HG03196 (cell line): ENCODE results near the gene GNG13.

Experiments used
- ATAC-seq: cut with Tn5 transposase; IDR thresholded peaks from one replicate; pipeline ENCODE4 v1.9.1; 2021; ENCODE audit not compliant: unreplicated experiment

The GNG13 gene

DNA sequence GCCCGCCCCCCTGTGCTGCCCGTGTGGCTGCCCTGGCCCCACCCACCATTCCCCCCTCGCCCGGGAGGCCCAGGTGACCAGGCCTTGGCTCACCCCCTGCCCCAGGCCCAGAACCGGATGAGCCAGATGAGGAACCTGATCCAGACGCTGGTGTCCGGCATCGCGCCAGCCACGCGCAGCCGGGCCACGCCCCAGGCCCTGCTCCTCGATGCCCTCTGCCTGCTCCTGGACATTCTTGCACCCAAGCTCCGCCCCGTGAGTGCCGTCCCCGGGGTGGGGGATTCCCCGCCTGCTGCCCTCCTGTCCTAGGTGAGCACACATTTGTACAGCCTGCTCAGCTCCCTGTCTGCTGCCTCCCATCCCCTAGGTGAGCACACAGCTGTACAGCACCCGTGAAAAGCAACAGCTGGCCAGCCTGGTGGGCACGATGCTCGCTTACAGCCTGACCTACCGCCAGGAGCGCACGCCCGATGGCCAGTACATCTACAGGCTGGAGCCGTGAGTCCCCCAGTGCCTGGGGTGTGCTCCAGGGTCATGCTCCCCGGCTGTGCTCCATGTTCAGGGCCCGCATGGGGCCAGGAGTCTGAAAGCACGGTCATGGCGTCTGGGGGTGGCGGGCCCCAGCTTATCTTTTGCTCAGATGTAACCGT is 4.8 kb downstream of the GNG13 start:
- ATAC-seq: no peak

DNA sequence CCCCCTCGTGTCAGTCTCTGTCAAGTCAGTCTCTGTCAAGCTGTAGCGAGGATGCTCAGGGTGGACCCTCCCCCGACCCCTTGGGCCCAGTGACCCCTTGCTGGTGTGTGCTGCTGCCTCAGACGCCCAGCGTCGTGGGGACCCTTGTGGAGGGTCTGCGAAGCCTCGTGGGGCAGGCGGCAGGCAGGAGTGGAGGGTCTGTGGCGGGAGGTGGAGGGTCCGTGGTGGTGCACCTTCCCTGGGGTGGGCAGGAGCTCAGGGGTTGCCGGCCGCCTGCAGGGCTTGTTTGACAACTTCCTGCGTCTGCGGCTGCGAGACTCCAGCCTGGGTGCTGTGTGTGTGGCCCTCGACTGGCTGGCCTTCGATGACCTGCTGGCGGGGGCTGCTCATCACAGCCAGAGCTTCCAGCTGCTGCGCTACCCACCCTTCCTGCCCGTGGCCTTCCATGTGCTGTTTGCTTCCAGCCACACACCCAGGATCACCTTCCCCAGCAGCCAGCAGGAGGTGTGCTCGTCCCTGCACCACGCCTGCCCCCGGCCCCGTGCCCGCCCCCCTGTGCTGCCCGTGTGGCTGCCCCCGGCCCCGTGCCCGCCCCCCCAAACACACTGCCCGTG is 5.6 kb downstream of the GNG13 start:
- ATAC-seq: no peak

DNA sequence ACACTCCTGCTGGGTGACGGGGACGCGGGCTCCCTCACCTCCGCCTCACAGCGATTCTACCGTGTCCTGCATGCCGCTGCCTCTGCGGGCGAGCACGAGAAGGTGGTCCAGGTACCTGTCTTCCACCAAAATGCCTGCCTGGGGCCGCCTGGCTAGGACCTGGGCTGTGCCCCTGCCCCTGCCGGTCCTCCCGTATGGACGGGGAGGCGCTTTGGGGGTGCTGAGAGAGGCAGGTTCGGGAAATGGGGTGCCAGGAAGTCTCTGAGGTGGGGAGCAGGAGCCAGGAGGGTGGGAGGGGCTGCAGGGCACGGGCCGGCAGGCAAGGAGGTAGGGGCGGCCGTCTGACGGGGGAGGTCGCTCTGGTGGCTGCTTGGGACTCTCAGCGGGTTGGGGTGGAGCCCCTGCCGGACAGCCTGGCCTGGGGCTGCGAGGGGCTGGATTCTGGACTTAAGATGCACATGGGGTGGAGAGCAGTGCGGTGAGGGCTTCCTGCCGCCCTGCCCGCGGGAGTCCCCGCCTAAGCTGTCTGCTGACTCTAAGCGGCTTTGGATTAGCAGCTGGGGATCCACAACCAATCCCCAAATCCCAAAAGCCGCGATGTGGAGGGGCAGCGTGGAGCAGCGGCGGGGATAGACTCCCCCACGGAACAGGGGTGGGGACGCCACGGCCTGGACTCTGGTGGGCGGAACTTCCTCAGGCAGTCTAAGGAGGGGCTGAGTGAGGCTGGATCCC is 6.3 kb downstream of the GNG13 start:
- no peak for ATAC-seq

DNA sequence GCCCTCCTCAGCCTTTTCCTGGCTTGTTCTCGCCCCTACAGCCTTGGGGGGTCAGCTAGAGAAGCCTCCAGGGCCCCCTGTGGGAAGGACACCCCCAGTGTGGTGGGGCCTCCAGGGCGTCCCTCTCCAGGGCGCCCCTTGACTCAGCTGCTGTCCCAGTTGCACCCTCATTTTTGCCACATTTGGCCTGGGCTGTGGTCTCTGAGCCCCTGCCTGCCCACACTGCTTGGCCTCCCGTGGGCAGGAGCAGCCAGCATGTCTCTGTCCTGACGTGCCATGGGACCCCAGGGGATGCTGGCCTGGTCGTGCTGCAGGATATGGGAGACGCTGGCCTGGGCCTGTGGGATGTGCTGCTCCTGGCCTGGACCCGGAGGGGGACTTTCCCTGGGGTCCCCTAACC is 7.1 kb downstream of the GNG13 start:
- ATAC-seq: no peak

DNA sequence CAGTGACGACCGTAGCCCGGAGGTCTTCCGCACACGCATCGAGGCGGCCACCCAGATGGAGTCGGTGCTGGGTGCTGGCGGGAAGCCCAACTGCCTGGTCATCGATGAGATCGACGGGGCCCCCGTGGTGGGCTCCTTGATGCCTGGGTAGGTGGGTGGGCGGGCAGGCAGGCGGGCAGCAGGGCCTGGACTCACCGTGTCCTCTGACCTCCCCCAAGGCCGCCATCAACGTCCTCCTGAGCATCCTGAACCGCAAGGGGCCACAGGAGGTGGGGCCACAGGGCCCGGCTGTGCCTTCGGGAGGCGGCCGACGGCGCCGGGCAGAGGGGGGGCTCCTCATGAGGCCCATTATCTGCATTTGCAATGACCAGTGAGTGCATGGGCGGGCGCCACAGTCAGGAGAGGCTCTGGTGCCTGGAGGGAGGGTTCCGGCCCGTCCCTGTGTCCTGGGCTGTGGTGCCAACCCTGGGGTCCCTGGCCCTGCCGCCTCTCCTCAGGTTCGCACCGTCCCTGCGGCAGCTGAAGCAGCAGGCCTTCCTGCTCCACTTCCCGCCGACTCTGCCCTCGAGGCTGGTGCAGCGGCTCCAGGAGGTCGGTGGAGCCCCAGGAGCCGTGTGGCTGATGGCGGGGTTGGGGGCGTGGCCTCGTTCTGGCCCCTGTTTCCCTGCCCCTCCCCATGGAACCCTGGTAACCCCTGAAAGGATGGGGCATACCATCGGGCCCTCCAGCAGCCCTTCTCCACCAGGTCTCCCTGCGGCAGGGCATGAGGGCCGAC is 8.1 kb downstream of the GNG13 start:
- ATAC-seq: no peak

DNA sequence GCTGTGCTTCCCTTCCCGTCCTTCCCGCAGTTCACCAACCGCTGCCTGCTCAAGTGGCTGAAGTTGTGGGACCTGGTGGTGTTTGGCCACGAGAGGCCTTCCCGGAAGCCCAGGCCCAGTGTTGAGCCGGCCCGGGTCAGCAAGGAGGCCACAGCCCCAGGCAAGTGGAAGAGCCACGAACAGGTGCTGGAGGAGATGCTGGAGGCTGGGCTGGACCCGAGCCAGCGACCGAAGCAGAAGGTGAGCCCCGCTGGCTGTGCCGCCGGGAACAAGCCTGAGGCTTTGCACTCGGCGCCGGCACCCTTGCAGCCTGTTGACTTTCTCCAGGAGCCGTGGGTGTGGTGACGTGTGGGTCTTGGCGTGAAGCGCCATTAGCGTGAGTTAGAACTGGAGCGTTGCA is 9.4 kb downstream of the GNG13 start:
- no peak for ATAC-seq

DNA sequence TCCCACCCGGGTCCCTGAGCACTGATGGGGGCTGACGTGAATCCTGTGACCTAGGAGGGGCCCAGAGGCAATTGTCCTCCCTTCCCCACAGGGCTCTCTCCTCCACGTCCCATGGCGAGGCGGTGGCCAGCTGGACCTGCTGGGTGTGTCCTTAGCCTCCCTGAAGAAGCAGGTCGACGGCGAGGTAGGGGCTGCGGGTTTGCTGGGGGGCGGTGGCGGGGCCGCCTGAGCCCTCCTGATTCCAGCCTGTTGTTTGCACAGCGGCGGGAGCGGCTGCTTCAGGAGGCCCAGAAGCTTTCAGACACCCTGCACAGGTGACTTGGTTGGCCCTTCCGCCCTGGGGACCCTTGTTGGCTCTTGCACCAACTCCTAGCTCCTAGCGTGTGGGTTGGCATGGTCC is 10.4 kb downstream of the GNG13 start:
- ATAC-seq: no peak

DNA sequence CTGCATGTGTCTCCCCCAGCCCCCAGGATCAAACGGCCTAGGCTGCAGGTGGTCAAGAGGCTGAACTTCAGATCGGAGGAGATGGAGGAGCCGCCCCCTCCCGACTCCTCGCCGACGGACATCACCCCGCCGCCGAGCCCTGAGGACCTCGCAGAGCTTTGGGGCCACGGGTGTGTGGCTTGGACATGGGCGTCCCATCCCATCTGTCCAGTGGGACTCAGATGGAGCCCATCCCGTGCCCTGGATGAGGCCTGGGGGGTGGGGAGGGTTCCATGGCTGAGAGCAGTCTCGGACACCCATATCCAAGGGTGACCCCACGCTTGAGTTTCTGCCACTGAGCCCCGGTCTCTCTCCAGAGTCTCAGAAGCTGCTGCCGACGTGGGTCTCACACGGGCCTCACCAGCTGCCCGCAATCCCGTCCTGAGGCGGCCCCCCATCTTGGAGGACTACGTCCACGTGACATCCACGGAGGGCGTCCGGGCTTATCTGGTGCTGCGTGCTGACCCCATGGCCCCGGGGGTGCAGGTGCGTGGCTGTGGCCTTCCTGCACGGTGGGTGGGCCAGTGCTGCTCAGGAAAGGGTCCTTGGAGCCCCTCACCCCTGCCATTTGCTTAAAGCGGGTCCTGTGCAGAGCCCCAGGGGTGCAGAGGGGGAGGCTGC is 11.2 kb downstream of the GNG13 start:
- no peak for ATAC-seq

DNA sequence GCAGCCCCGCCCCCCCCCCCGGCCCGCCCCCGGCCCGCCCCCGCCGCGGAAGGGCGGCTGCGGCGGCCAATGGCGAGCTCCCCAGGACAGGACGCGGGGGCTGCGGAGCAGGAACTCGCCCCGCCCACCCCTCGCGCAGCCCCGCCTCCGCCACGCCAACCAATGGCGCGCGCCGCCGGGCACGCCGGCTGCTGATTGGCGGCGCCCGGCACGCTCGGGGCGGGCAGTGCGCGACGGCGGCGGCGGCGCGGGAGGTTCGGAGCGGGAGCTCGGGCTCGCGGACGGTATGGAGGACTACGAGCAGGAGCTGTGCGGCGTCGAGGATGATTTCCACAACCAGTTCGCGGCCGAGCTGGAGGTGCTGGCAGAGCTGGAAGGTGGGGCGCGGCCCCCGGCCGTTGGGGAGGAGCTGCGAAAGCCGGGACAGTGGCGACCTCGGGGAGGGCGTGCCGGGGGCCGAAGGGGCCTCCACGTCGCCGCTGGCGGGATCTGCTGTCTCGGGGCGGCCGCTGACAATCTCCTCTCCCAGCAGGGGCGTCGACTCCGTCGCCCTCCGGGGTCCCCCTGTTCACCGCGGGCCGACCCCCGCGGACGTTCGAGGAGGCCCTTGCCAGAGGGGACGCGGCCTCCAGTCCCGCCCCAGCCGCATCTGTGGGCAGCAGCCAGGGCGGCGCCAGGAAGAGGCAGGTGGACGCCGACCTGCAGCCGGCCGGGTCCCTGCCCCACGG is 12.0 kb downstream of the GNG13 start, which contains the start of gene CHTF18:
Gene CHTF18, plus strand, starts transcription at position 222 of the 728 bp plus-strand sequence. Its CDS starts 65 bp downstream, at position 287.
- peak; percentile 59 for ATAC-seq

DNA sequence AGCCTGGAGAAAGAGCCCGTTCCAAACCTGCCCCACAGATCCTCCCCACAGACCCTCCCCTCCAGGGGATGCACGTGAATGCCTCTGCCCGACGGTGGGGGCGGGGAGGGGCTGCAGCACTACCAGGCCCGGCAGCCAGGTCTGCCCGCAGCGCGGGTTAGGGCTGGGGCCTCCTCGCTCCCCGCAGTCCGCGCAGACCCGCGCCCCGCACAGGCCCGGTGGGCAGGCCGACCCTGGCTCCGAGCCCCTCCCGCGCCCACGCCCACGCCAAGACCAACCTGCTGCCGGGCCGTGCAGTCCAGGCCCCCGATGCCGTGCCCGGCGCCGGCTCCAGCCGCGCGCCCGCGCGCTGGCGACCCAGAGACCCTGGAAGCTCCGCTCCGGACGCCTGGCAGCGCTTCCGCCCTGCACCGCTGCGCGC is 12.5 kb downstream of the GNG13 start, which contains the start of gene RPUSD1:
Gene RPUSD1, minus strand, starts transcription at position 404 of the 421 bp plus-strand sequence. CDS start 644 bp downstream, outside the sequence.
- no peak for ATAC-seq

DNA sequence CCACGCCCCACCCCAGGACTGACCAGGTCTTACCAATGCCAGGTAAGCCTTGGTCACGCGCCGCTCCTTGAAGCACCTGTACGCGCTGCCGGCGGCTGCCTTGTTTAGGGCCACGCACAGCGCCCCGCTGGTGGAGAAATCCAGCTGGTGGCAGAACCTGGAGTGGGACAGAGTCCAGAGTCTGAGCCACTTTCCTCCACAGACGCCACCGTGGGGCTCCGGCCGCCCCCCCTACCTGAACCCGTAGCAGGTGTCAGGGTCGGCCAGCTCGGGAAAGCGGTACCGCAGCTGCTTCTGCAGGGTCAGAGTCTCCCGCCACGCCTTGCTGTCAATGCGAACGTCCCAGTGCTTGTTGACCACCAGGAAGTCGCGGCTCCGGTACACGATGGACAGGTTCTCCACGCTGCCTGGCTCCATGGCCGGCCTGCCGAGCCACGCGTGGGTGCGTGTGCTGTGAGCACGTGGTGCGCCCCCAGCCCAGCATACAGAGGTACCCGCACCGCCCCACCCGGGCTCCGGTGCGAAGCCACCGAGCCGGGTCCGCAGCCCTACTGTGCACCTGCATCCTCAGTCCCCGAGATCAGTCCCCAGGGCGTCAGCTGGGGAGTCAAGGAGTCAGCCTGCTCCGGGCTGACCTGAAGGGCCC is 13.1 kb downstream of the GNG13 start:
- ATAC-seq: no peak

DNA sequence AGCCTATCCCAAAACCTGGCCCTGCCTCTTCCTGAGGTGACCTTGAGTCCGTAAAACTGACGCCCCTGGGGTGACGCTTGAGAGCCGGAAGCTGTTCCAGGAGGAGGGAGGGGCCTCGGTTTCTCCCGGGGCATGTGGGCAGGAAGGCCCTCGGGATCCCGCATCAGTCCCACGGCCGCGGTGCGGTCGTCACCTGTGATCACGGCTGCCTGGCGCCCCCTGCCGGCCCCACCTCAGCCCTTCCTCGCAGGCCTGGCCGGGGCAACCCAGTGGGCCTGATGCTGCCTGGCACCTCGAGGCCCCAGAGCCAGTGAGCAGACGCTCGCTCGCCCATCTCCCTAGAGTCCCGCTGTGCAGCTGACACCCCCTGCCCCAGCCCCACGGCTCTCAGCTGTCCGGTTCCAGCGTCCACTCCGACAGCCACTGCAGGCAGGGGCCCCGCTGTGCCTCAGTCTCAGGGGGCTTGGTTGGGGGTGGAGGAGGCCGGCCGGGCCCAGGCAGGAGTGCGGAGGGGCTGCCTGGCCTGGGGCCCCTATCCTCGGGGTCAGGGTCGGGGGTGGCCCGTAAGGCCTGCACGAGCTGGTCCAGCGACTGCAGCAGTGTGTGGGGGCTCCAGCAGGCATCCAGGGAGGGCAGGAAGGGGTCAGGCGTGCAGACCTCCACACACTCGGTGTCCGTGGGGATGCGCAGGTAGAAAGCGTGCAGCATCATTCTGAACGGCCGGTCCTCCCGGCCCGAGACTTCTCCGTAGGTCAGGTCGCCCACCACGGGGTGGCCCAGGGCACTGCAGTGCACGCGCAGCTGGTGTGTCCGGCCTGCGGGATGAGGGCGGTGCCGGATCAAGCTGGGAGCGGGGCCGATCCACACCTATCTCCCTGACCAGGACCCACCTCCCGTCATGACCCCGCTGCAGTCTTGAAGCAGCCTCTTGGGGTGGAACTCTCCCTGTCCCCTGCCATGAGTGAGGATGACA is 14.7 kb downstream of the GNG13 start:
- no peak for ATAC-seq

DNA sequence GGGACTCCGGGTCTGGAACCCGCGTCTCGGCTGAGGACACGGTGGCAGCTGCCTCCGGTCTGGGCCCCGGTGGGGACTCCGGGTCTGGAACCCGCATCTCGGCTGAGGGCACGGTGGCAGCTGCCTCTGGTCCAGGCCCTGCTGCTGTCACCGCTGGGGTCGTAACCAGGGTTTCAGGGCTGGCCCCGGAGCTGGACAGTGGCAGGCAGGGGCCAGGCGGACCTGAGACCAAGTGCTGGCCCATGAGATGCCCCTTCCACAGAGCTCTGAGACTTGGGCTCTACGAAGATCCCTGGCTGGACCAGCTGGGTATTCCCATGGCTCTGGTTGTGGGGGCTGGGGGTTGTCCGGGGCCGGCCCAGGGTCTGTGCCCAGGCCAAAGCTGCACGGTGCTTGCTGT is 16.1 kb downstream of the GNG13 start:
- ATAC-seq: no peak

DNA sequence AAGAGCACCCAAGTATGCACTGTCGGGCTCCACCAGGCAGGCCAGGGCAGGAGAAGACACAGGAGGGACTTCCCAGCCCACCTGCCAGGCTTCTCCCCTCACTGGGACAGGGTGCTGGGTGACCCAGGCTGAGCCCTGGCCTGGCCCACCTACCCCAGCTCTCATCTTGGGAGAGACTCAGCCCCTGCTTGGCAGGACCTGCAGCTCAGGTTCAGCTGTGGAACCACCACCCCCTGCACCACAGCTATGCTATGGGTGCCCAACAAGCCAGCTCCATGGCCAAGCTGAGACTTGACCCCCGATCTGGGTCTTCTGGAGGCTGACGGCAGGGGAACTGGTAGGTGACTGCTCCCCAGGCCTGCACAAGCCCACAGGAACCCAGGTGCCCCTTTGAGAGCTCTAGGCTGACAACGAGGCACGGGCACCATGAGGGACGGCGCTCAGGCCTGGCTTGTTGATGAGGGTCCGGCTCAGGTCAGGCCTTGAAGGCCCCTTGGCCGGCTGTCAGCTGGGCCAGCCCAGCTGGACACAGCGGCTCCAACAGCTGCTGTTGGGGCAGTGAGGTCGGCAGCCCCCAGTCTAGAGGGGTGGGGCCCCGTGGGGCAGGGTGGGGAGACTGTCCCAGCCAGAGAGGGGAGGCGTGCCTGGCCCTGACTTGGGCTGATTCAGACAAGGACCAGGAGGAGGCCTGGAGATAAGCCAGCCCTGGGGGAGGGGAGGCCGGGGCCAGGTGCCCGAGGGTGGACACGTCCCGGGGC is 17.0 kb downstream of the GNG13 start:
- ATAC-seq: no peak

DNA sequence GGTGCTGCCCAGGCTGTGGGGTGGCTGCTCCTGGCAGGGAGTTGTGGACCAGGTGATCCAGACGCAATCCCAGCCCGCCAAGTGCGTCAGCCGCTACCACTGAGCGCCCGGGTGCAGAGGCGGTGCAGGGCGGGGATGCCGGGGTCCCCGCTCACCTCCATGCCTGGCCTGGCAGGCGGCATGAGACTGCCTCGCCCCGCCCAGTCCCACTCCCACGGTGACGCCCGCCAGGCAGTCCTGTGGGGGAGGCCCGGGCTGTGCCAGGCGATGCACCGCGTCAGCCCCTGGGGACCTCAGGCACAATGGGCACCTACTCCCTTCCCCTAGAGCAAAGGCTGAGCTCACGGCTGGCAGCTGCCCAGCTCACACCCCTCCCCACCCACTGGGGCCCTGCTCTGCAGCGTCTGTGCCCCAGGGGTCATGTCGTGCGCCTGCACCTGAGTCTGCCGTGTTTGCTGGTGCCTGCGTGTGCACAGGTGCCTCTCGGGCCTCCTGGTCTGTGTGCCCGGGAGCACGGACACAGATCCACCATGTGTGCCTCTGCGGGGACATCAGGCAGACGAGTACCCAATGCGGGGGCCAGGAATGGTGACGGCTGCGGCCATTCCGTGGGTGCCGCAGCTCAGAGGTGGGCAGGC is 17.6 kb downstream of the GNG13 start:
- no peak for ATAC-seq

DNA sequence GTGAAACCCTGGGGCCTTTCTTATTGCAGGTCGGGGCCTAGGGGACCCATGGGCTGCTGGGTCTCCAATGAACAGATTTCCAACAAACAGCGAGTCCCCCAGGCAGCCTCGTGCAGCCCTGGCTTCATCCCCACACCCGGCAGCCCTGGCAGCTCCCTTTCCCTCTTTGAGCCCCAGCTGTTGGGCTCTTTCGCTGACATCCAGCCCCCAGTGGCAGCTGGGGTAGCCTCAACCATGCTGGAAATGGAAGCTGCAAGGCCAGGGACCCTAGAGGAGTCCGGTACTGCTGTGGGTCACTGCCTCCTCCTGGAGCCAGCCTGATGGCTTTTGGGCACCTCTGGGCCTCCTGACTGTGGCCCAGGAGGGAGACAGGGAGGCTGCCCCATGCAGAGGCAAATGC is 18.3 kb downstream of the GNG13 start:
- no peak for ATAC-seq

DNA sequence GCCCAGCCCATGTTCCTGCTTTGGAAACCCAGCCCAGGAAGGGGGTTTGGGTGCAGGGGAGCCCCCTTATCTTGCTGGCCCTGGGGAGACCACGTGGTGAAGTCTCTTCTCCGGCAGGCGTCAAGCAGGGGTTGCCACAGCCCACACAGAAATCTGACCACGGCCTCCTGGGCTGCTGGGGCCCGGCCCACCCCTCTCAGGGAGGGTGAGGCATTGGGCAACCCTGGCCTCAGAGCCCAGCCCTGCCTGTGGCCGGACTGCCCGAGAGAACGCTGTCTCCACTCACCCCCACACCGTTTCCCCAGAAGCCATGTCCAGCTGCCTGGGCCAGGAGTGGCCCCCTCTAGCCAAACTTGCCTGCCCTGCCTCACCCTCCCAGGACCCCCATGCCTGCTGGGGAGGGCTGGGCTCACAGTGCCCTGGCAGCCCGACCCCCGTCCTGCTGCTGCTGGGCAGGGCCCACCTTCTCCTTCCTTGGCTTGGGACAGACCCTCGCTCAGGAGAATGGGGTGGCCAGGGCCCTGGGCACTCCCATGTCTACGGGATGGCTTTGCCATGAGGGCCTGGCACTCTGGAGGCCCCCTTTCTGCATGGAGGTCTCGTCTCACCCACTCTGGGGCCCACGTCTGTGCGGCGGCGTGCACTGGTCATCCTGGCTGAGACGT is 19.1 kb downstream of the GNG13 start:
- no peak for ATAC-seq
